ENCODE results near the gene C1orf21. TPM values are rescaled to one million over a fixed set of nuclear protein-coding genes. Genes with fewer than 3 reads are reported as not detected.

The C1orf21 gene
- total and polyA plus RNA-seq, 2 of the 4 experiments (the other 2 are of a cell fraction) = 6.4 to 9.9 TPM

GRCh38 chr1:184588701-184589100, 201.9 kb downstream of the C1orf21 start:
- Histone ChIP-seq H3K27ac (ENCODE audit: insufficient read depth, low read length) (no peak overlapping the region; the same call in 1 of the 2 replicates), H3K56ac (ENCODE audit: extremely low read depth, insufficient read depth, low read length) (no peak overlapping the region), H4K20me1 (ENCODE audit: insufficient read depth, low read length) (no peaks in the 10 kb centered on the region), H3K79me1 (ENCODE audit: low read depth in 1 of 2, low read length in 2 of 2) (peaks cover 0 to 3% of the 10 kb centered on the region in 2 experiments; a peak in 1 of 4 replicates), H2AFZ (replicated peaks; ENCODE audit: low read length, poor library complexity) (no peak overlapping the region), H3K4me2 (ENCODE audit: low read depth, low read length) (peak overlapping the region; percentile 51), H2BK15ac (ENCODE audit: low read depth, low read length) (no peak overlapping the region), H3K27me3 (ENCODE audit: control insufficient read depth, insufficient read depth, low read length) (no peaks in the 10 kb centered on the region), H3K23ac (ENCODE audit: low read depth, low read length) (no peak overlapping the region; the same call in 1 of the 2 replicates), H3K36me3 (ENCODE audit: control insufficient read depth, insufficient read depth, low read length) (no peaks in the 10 kb centered on the region), H3K14ac (replicated peaks; ENCODE audit: low read depth, low read length) (peak overlapping the region; percentile 3; the same call in 1 of the 2 replicates), H2AK9ac (replicated peaks; ENCODE audit: low read depth, low read length, poor library complexity) (no peak overlapping the region), H3K4me1 (ENCODE audit: control insufficient read depth, insufficient read depth, low read length) (peaks cover 4% of the 10 kb centered on the region), H2BK5ac (ENCODE audit: low read depth, low read length, poor library complexity, severe bottlenecking) (no peak overlapping the region), H2AK5ac (ENCODE audit: low read depth, low read length) (0 out of 2 replicates have a peak overlapping the region, but pooled peaks have one; percentile 29), H3K9me1 (ENCODE audit: insufficient read depth, low read length) (0 out of 2 replicates have a peak, but pooled peaks cover 3% of the 10 kb centered on the region), H3K4me3 (ENCODE audit: insufficient read depth, low read depth, low read length) (no peak overlapping the region), H2BK120ac (ENCODE audit: low read depth, low read length) (no peak overlapping the region), H4K91ac (ENCODE audit: insufficient read depth, low read depth, low read length) (no peak overlapping the region), H4K8ac (ENCODE audit: low read depth in 2 of 2, low read length in 2 of 2) (0 out of 4 replicates have a peak overlapping the region, but pooled peaks of 1 of the 2 experiments have one; percentile 9), H3K9ac (ENCODE audit: low read depth, low read length) (no peak overlapping the region), H4K5ac (ENCODE audit: low read depth, low read length) (no peak overlapping the region), H3K18ac (ENCODE audit: low read depth, low read length) (0 out of 2 replicates have a peak overlapping the region, but pooled peaks have one; percentile 71), H2BK20ac (ENCODE audit: low read depth, low read length) (no peak overlapping the region; the same call in 1 of the 2 replicates), H3K4ac (ENCODE audit: low read depth, low read length) (peak overlapping the region; percentile 14; the same call in 1 of the 2 replicates), H3K9me3 (ENCODE audit: control insufficient read depth, insufficient read depth, low read length) (no peaks in the 10 kb centered on the region)
- in situ Hi-C loops (cut with MboI; ENCODE audit: low sequenced_read_pairs) = no loop called here
- no TSS peak for BruUV-seq (replicated peaks)
- TF ChIP-seq MAFK (IDR thresholded peaks at IDR 0.05; ENCODE audit: low read depth, low read length) (0 out of 2 replicates have a peak, but pooled peaks have one; percentile 25), CEBPB (IDR thresholded peaks at IDR 0.05; ENCODE audit: low read depth, low read length) (no peak), FOS (IDR thresholded peaks at IDR 0.05; ENCODE audit: low read depth, low read length) (no peak)
- TF ChIP-seq, protein P1, sequence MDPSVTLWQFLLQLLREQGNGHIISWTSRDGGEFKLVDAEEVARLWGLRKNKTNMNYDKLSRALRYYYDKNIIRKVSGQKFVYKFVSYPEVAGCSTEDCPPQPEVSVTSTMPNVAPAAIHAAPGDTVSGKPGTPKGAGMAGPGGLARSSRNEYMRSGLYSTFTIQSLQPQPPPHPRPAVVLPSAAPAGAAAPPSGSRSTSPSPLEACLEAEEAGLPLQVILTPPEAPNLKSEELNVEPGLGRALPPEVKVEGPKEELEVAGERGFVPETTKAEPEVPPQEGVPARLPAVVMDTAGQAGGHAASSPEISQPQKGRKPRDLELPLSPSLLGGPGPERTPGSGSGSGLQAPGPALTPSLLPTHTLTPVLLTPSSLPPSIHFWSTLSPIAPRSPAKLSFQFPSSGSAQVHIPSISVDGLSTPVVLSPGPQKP (IDR thresholded peaks at IDR 0.05; ENCODE audit: borderline replicate concordance, low read depth, low read length) = no peak
- DNase-seq (peak; percentile 34), ATAC-seq (ENCODE audit: low read depth) (peak; percentile 85)
- intact Hi-C loops (cut with micrococcal nuclease) = no loop called here
- no CpG with 5 or more reads among the region's 3 CpGs for WGBS, 2 experiments (ENCODE audit: extremely low coverage in 2 of 2, insufficient read length in 1 of 2)
- ChIA-PET POLR2A (ENCODE audit: unreplicated experiment) (no interaction called here), CTCF (interaction anchor here (0.5 kb wide), 1 partner anchor 200 kb away, joined by 3 read pairs; no protein-coding TSS in a partner anchor)
- dilution Hi-C loops (cut with HindIII; ENCODE audit: low sequenced_read_pairs, unreplicated experiment) = no loop called here
